ENCODE measurements around the gene NIN.

GRCh38 chr14:50828721-50829488 lies 2.1 kb downstream of the NIN start:
- TF ChIP-seq USF1 (IDR thresholded peaks at IDR 0.05): no peak
- no peak for TF ChIP-seq RAD21 (IDR thresholded peaks at IDR 0.05; ENCODE audit: low read depth)
- TF ChIP-seq EP300 (IDR thresholded peaks at IDR 0.05; ENCODE audit: borderline replicate concordance): no peak
- TF ChIP-seq CREB1 (IDR thresholded peaks at IDR 0.05; ENCODE audit: low read depth): no peak
- TF ChIP-seq EGR1 (IDR thresholded peaks at IDR 0.05): no peak
- TF ChIP-seq MAX (IDR thresholded peaks at IDR 0.05): no peak
- TF ChIP-seq TEAD4 (IDR thresholded peaks at IDR 0.05): no peak
- no peak for TF ChIP-seq REST (IDR thresholded peaks at IDR 0.05; ENCODE audit: low read depth)
- TF ChIP-seq CEBPB (IDR thresholded peaks at IDR 0.05): no peak
- no peak for TF ChIP-seq TAF1 (IDR thresholded peaks at IDR 0.05; ENCODE audit: low read depth)
- TF ChIP-seq NFIC (IDR thresholded peaks at IDR 0.05): no peak

Measured in Ishikawa (cell line).